Stimulated activated memory B cell treated with anti-CD40 and anti-IgM and Interleukin-4, amounts not matched to agents 10 μg/mL and 1 μg/mL and 100 μg/mL, for 72 hours (primary cell): Measurements from ENCODE around the gene BABAM2.
A peak's percentile ranks its signal among the peaks of the same experiment; 100 is the strongest.

Source experiments
- ATAC-seq: fragments of 150-1000 bp; cut with Tn5 transposase; 2 replicates; pipeline ENCODE4 v1.10.0; 2021
- H3K27ac Mint-ChIP-seq: one replicate; pipeline ENCODE4 v1.8.0; 2022; ENCODE audit warnings: mild to moderate bottlenecking, mixed read lengths
- H3K27me3 Mint-ChIP-seq: one replicate; pipeline ENCODE4 v1.8.0; 2022; ENCODE audit warnings: mixed read lengths
- H3K36me3 Mint-ChIP-seq: one replicate; pipeline ENCODE4 v1.8.0; 2022; ENCODE audit warnings: mixed read lengths
- H3K4me1 Mint-ChIP-seq: one replicate; pipeline ENCODE4 v1.8.0; 2022; ENCODE audit warnings: mixed read lengths
- H3K4me3 Mint-ChIP-seq: one replicate; pipeline ENCODE4 v1.8.0; 2022; ENCODE audit warnings: mild to moderate bottlenecking, moderate library complexity, mixed read lengths
- H3K9me3 Mint-ChIP-seq: one replicate; pipeline ENCODE4 v1.8.0; 2022; ENCODE audit warnings: mixed read lengths

Gene BABAM2

GRCh38 chr2:27889774-27890145 lies 769 bp upstream of the BABAM2 start:
- peaks cover 11% of the 10 kb centered on the region for H3K36me3 Mint-ChIP-seq
- peak overlapping the region; percentile 93 for H3K4me3 Mint-ChIP-seq
- H3K4me1 Mint-ChIP-seq = peaks cover 69% of the 10 kb centered on the region
- peak overlapping the region; percentile 98 for H3K27ac Mint-ChIP-seq
- H3K27me3 Mint-ChIP-seq = no peaks in the 10 kb centered on the region
- no peak for ATAC-seq
- H3K9me3 Mint-ChIP-seq = no peaks in the 10 kb centered on the region

DNA sequence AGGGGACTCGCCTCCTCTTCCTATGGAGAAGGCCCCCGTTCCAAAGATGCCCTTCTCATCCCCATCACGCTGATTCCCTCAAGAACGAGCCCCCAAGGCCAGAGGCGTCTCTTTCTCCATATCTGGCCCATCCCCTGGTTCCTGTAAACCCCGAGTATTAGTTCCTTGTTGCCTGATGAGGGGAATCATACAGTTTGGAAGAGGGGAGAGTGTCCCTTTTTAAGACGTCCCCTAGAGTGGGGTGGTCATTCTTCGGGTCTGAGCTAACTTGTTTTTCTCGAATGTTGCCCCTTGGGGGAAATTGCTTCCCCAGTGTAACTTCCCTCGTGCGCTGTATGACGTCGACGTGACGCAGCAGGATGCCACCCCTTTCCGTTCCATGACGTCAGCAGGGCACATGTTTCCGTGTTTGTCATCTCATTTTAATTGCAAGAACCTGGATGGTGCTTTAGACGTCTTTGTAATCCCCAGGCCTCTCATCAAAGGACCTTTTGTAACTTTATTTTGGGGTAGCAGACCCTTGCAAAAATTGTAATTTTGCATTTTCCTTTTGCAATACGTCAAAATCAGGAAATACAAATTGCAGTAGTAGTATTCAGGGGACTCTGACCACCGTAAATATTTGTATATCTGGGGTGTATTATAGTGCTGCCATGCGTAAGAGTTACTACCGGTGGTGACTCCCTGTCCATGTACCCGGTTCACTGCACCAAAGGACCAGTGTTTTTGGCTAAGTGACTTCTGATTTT lies 569 bp downstream of the BABAM2 start:
- H3K4me1 Mint-ChIP-seq = peaks cover 78% of the 10 kb centered on the region
- no peaks in the 10 kb centered on the region for H3K9me3 Mint-ChIP-seq
- H3K27me3 Mint-ChIP-seq = no peaks in the 10 kb centered on the region
- peak; percentile 53 for ATAC-seq
- peaks cover 24% of the 10 kb centered on the region for H3K36me3 Mint-ChIP-seq
- peak overlapping the region; percentile 93 for H3K4me3 Mint-ChIP-seq
- H3K27ac Mint-ChIP-seq = peak overlapping the region; percentile 98

GRCh38 chr2:27891673-27892105 lies 1.2 kb downstream of the BABAM2 start:
- Mint-ChIP-seq H3K36me3 (peaks cover 30% of the 10 kb centered on the region), H3K4me1 (peaks cover 84% of the 10 kb centered on the region), H3K27me3 (no peaks in the 10 kb centered on the region), H3K27ac (peak overlapping the region; percentile 98), H3K4me3 (peak overlapping the region; percentile 93), H3K9me3 (no peaks in the 10 kb centered on the region)
- ATAC-seq = no peak

DNA sequence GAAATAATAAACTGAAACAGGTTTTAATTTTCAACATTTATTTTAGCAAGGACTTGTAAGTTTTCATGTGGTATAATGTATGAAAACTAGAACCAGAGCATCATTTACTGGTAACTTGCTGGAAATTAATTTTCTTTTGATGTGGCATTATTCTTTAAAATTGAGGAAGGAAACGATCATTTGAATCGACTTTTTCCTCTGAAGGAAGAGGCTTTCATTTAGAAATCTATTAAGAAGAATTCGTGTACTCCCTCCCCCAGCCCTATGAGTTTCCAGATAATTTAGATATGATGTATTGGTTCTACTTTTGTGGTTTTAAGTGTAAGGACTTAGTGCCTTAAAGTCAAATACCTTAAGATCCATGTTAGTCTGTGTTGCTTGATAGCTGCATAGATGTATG lies 2.5 kb downstream of the BABAM2 start:
- no peak overlapping the region for H3K4me3 Mint-ChIP-seq
- H3K27ac Mint-ChIP-seq = peak overlapping the region; percentile 98
- H3K27me3 Mint-ChIP-seq = no peaks in the 10 kb centered on the region
- ATAC-seq = no peak
- H3K9me3 Mint-ChIP-seq = no peaks in the 10 kb centered on the region
- peaks cover 43% of the 10 kb centered on the region for H3K36me3 Mint-ChIP-seq
- H3K4me1 Mint-ChIP-seq = peaks cover 87% of the 10 kb centered on the region

- H3K27me3 Mint-ChIP-seq = no peaks in the 10 kb centered on the region
- peaks cover 57% of the 10 kb centered on the region for H3K4me1 Mint-ChIP-seq
- peaks cover 2% of the 10 kb centered on the region for H3K9me3 Mint-ChIP-seq
- H3K36me3 Mint-ChIP-seq = peaks cover 72% of the 10 kb centered on the region
- H3K27ac Mint-ChIP-seq = peak overlapping the region; percentile 82
- ATAC-seq = no peak
- H3K4me3 Mint-ChIP-seq = no peak overlapping the region
Observed at GRCh38 chr2:27897717-27898116, 7.2 kb downstream of the BABAM2 start.

GRCh38 chr2:27901234-27901633 lies 10.7 kb downstream of the BABAM2 start:
- Mint-ChIP-seq H3K27ac (no peak overlapping the region), H3K4me1 (peaks cover 32% of the 10 kb centered on the region), H3K27me3 (no peaks in the 10 kb centered on the region), H3K4me3 (no peak overlapping the region), H3K9me3 (peaks cover 3% of the 10 kb centered on the region), H3K36me3 (peaks cover 75% of the 10 kb centered on the region)
- ATAC-seq = no peak

GRCh38 chr2:27902098-27902497 lies 11.6 kb downstream of the BABAM2 start:
- peaks cover 75% of the 10 kb centered on the region for H3K36me3 Mint-ChIP-seq
- no peak for ATAC-seq
- peaks cover 3% of the 10 kb centered on the region for H3K9me3 Mint-ChIP-seq
- peaks cover 32% of the 10 kb centered on the region for H3K4me1 Mint-ChIP-seq
- no peak overlapping the region for H3K4me3 Mint-ChIP-seq
- H3K27ac Mint-ChIP-seq = no peak overlapping the region
- H3K27me3 Mint-ChIP-seq = no peaks in the 10 kb centered on the region

DNA sequence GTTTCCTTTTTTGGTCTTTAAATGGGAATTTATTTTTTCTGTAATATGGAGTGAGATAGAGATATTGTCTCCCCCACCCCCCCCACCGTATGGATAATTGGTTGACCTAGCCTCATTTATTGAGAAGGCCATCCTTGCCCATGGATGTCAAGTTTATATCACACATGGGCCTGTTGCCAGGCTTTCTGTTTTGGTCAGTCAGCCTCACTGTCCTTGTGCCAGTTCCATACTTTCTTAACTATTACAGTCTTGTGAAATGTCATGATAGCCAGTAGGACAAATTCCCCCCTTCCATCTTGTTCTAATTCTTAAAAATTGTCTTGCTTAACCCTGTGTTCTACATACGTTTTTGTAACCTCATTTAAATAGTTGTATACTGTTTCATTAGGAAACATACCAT lies 12.5 kb downstream of the BABAM2 start:
- H3K4me1 Mint-ChIP-seq = peaks cover 28% of the 10 kb centered on the region
- no peak overlapping the region for H3K4me3 Mint-ChIP-seq
- H3K9me3 Mint-ChIP-seq = peaks cover 3% of the 10 kb centered on the region
- no peak for ATAC-seq
- no peak overlapping the region for H3K27ac Mint-ChIP-seq
- H3K27me3 Mint-ChIP-seq = no peaks in the 10 kb centered on the region
- peaks cover 72% of the 10 kb centered on the region for H3K36me3 Mint-ChIP-seq

- no peak overlapping the region for H3K4me3 Mint-ChIP-seq
- peaks cover 28% of the 10 kb centered on the region for H3K4me1 Mint-ChIP-seq
- peaks cover 3% of the 10 kb centered on the region for H3K9me3 Mint-ChIP-seq
- no peak for ATAC-seq
- H3K36me3 Mint-ChIP-seq = peaks cover 70% of the 10 kb centered on the region
- no peaks in the 10 kb centered on the region for H3K27me3 Mint-ChIP-seq
- no peak overlapping the region for H3K27ac Mint-ChIP-seq
Observed at GRCh38 chr2:27903649-27904404, 13.3 kb downstream of the BABAM2 start.

DNA sequence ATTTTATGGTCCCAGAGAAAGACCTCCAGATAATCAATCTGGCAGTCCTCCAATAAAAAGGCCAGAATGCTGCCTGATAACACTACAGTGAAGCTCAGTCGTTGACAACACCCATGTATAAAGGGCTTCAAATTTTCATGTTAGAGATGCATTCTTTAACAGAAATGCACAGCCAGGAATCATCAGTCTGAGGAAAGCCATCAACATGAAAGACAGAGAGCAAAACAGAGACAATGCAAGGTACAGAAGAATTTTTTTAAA lies 13.8 kb downstream of the BABAM2 start:
- H3K27me3 Mint-ChIP-seq = no peaks in the 10 kb centered on the region
- H3K36me3 Mint-ChIP-seq = peaks cover 65% of the 10 kb centered on the region
- no peak for ATAC-seq
- H3K4me1 Mint-ChIP-seq = peaks cover 28% of the 10 kb centered on the region
- peaks cover 3% of the 10 kb centered on the region for H3K9me3 Mint-ChIP-seq
- H3K27ac Mint-ChIP-seq = no peak overlapping the region
- H3K4me3 Mint-ChIP-seq = no peak overlapping the region

DNA sequence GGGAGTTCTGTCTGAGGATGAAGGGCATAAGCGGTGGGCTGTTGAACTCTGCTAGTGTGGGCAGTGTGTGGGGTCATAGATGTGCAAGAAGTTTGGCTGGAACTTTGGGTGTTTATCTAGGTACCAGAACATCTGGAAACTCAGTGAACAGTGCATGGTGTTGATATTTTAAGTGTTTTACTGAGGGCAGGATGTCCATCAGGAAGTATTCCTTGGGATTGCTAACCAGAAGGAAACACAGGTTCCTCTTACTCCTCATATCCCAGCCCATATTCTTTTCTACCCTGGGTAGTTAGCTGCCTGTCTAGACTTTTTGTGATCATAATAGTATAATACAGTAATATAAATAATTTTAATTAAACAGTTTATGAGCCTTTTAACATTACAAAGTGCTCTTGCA lies 15.5 kb downstream of the BABAM2 start:
- H3K4me3 Mint-ChIP-seq = no peak overlapping the region
- H3K4me1 Mint-ChIP-seq = peaks cover 32% of the 10 kb centered on the region
- peaks cover 57% of the 10 kb centered on the region for H3K36me3 Mint-ChIP-seq
- no peaks in the 10 kb centered on the region for H3K27me3 Mint-ChIP-seq
- no peak overlapping the region for H3K27ac Mint-ChIP-seq
- ATAC-seq = no peak
- peaks cover 3% of the 10 kb centered on the region for H3K9me3 Mint-ChIP-seq

DNA sequence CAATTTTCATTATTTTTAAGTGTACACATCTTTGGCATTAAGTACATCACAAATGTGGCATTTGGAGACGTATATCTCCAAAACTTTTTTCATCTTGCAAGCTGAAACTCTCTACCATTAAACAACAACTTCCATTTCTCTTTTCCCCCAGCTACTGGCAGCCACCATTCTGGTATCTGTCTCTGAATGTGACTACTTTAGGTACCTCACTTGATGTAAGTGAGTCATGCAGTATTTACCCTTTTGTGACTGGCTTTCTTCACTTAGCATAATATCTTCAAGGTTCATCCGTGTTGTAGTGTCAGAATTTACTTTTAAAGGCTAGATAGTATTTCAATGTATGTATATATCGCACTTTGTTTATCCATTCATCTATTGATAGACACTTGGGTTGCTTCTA lies 17.0 kb downstream of the BABAM2 start:
- no peak overlapping the region for H3K27ac Mint-ChIP-seq
- peaks cover 57% of the 10 kb centered on the region for H3K36me3 Mint-ChIP-seq
- H3K4me1 Mint-ChIP-seq = peaks cover 41% of the 10 kb centered on the region
- no peaks in the 10 kb centered on the region for H3K27me3 Mint-ChIP-seq
- no peak for ATAC-seq
- peaks cover 3% of the 10 kb centered on the region for H3K9me3 Mint-ChIP-seq
- H3K4me3 Mint-ChIP-seq = no peak overlapping the region

DNA sequence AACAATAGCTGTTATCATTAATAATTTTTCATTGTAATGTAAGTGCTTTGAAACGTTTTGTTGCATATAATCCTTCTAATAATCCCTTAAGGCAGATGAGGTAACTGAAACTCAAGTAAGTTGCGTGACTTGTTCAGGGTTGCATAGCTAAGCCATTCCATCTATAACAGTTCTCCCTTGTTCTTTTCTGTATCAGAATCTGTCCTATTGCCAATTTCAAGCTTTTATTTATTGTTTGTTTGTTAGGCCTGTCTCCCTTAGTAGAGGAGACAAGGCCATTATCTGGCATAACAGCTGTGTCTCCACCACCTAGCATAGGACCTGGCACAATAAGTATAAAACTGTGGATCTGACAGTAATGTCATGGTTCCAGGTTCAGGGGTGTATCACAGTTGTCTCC lies 19.4 kb downstream of the BABAM2 start:
- Mint-ChIP-seq H3K36me3 (peaks cover 42% of the 10 kb centered on the region), H3K27ac (no peak overlapping the region), H3K9me3 (no peaks in the 10 kb centered on the region), H3K4me1 (peaks cover 36% of the 10 kb centered on the region), H3K27me3 (no peaks in the 10 kb centered on the region), H3K4me3 (no peak overlapping the region)
- ATAC-seq = no peak

DNA sequence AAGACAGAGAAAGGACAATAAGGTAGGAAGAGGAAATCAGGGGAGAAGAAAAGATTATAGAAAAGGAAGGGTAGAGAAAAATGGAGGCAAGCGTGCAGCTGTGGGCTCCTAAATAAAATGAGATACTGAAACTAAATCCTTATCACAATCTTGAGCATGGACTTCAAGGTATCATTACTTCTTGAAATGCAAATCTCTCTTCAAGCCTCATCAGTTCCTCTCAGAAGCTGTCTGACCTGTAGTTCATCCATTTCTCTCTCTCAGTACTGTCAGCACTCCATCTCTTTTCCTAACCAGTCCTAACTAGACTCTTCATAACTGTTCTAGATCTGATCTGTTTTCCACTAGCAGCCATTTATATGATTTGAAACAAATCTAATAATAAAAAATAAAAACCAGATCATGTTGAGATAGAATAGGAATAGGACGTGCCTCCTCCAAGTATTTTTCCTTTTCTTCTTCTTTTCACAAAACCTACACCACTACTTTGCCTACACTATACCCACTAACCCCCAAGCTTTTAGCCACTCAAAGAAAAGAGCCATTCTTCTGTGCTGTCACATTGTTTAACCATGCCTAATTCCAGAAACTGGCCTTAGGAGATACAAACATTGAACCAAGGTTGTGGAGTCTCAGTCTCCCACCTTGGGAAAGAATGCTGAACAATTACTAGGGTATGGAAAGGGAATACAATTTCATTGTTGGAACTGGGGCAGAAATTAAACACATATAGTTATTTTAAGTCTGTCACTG lies 21.1 kb downstream of the BABAM2 start:
- H3K9me3 Mint-ChIP-seq = no peaks in the 10 kb centered on the region
- ATAC-seq = no peak
- H3K27me3 Mint-ChIP-seq = no peaks in the 10 kb centered on the region
- H3K4me1 Mint-ChIP-seq = peaks cover 31% of the 10 kb centered on the region
- peaks cover 27% of the 10 kb centered on the region for H3K36me3 Mint-ChIP-seq
- H3K4me3 Mint-ChIP-seq = no peak overlapping the region
- no peak overlapping the region for H3K27ac Mint-ChIP-seq

- Mint-ChIP-seq H3K9me3 (no peaks in the 10 kb centered on the region), H3K4me1 (peaks cover 24% of the 10 kb centered on the region), H3K27me3 (no peaks in the 10 kb centered on the region), H3K4me3 (no peak overlapping the region), H3K27ac (no peak overlapping the region), H3K36me3 (peaks cover 19% of the 10 kb centered on the region)
- ATAC-seq = no peak
Observed at GRCh38 chr2:27912512-27912911, 22.0 kb downstream of the BABAM2 start.
